Transverse colon (tissue), 3 donors: Measurements from ENCODE around the gene C21orf58.

Experiments used
- CTCF ChIP-seq, 5 experiments: fragments of 200-600 bp in 3 of 5; fragments of 450-650 bp in 2 of 5; sonication (generic) in 3 of 5; IDR thresholded peaks; 1 replicate in 2 of 5; 2 replicates in 3 of 5; pipeline ENCODE4 v1.5.1; 2016 to 2017; ENCODE audit warnings: antibody characterized with exemption in 5 of 5, inconsistent platforms in 3 of 5, mild to moderate bottlenecking in 2 of 5, moderate library complexity in 1 of 5
- POLR2A ChIP-seq: fragments of 450-650 bp; IDR thresholded peaks from one replicate; pipeline ENCODE4 v1.6.1; 2016; ENCODE audit warnings: antibody characterized with exemption, mild to moderate bottlenecking, moderate library complexity

DNA sequence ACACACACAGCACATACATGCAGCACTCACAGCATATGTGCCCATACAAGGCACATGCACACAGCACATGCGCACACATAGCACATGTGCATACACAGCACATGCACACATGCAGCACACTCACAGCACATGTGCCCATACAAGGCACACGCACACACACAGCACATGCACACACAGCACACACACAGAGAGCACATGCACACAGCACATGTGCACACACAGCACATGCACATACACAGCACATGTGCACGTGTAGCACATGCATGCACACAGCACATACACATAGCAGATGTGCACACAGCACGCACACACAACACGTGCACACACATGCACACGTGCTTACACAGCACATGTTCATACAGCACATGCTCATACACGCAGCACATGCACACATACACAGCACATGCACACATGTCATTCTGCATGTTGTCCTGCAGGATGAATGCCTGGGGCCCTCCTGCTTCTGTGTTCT is 48.4 kb upstream of the C21orf58 start:
- TF ChIP-seq POLR2A: no peak
- TF ChIP-seq CTCF (IDR thresholded peaks at IDR 0.05): no peak
